HCT116 (cell line): ENCODE results near the gene BNC2. TPM values are rescaled to one million over a fixed set of nuclear protein-coding genes. Genes with fewer than 3 reads are reported as not detected.

Experiments used
- ATAC-seq: fragments of 200-7000 bp; cut with Tn5 transposase; 2 replicates; pipeline ENCODE4 v1.9.1; 2020; ENCODE audit warnings: mild to moderate bottlenecking, moderate library complexity
- BruUV-seq: library from RNA; stranded (reverse); fragments of 400-500 nt; replicated peaks from 2 replicates; lab custom pipeline; 2021; lab: Mats Ljungman, UMichigan
- CTCF ChIA-PET: fragments of 300-600 bp; sonication (Branson Sonifier 250); formaldehyde crosslinking; loops from one replicate; lab custom pipeline; 2021; ENCODE audit warnings: antibody characterized with exemption; lab: Charles Lee
- POLR2A ChIA-PET: fragments of 300-600, 350-600 bp; sonication (Branson Sonifier 250); formaldehyde crosslinking; loops from one replicate; lab custom pipeline; 2021; ENCODE audit warnings: antibody characterized with exemption; lab: Charles Lee
- RAD21 ChIA-PET, 2 experiments: fragments of 300-600 bp; sonication (Branson Sonifier 250); formaldehyde crosslinking; loops; one replicate each; lab custom pipeline; 2023; ENCODE audit warnings: low total read pairs in 2 of 2; ENCODE audit not compliant: uncharacterized antibody in 2 of 2, unreplicated experiment in 2 of 2, low non-redundant PET in 1 of 2; lab: Charles Lee
- DNase-seq: peaks from one replicate; pipeline ENCODE4 v3.0.0-alpha.2; 2010; ENCODE audit warnings: low read depth, low spot score
- H2AFZ ChIP-seq: fragments of 200-600 bp; shearing (Covaris generic), sonication (generic); 2 replicates; pipeline ENCODE4 v1.6.1; 2017; ENCODE audit warnings: low read depth, mixed run types, mixed read lengths, antibody characterized with exemption, low read length; ENCODE audit not compliant: poor library complexity, severe bottlenecking
- H3K27ac ChIP-seq: 2 replicates; pipeline ENCODE4 v1.5.1; 2012; ENCODE audit warnings: low read depth, low read length
- H3K27me3 ChIP-seq: fragments of 200-600 bp; sonication (generic); 2 replicates; pipeline ENCODE4 v1.6.1; 2016; ENCODE audit warnings: mixed run types, low read length, mixed read lengths; ENCODE audit not compliant: insufficient read depth
- H3K36me3 ChIP-seq, 2 experiments: fragments of 200-500 bp in 1 of 2; fragments of 200-600 bp in 1 of 2; sonication (Bioruptor generic) in 1 of 2; sonication (generic) in 1 of 2; 2 replicates each; pipeline versions ENCODE4 v1.5.1 to v1.6.1; 2014 to 2016; ENCODE audit warnings: low read length in 2 of 2, inconsistent platforms in 1 of 2, mixed read lengths in 1 of 2, mixed run types in 1 of 2; ENCODE audit not compliant: insufficient read depth in 2 of 2, control insufficient read depth in 1 of 2
- H3K4me1 ChIP-seq, 2 experiments: fragments of 200-600 bp in 1 of 2; sonication (generic) in 1 of 2; 2 replicates each; pipeline versions ENCODE4 v1.5.1 to v1.6.1; 2012 to 2017; ENCODE audit warnings: low read length in 2 of 2, inconsistent platforms in 1 of 2, mild to moderate bottlenecking in 1 of 2, mixed read lengths in 1 of 2, mixed run types in 1 of 2, moderate library complexity in 1 of 2; ENCODE audit not compliant: insufficient read depth in 2 of 2, control insufficient read depth in 1 of 2
- H3K4me2 ChIP-seq: fragments of 200-600 bp; sonication (generic); 2 replicates; pipeline ENCODE4 v1.6.1; 2017; ENCODE audit warnings: mixed run types, low read length, mixed read lengths
- H3K4me3 ChIP-seq, 2 experiments: fragments of 200-600 bp in 1 of 2; sonication (generic) in 1 of 2; replicated peaks in 1 of 2; 2 replicates each; pipeline ENCODE4 v1.5.1; 2011 to 2016; ENCODE audit warnings: low read length in 2 of 2, control low read depth in 1 of 2, low read depth in 1 of 2, mild to moderate bottlenecking in 1 of 2, mixed read lengths in 1 of 2, mixed run types in 1 of 2
- H3K79me2 ChIP-seq: fragments of 200-600 bp; sonication (generic); 2 replicates; pipeline ENCODE4 v1.6.1; 2017; ENCODE audit warnings: mild to moderate bottlenecking, mixed run types, low read length, moderate library complexity, mixed read lengths; ENCODE audit not compliant: insufficient read depth
- H3K9ac ChIP-seq: fragments of 200-600 bp; sonication (generic); 2 replicates; pipeline ENCODE4 v1.6.1; 2016; ENCODE audit warnings: low read length, mixed read lengths
- H3K9me2 ChIP-seq: fragments of 200-600 bp; sonication (generic), shearing (Covaris generic); 2 replicates; pipeline ENCODE4 v1.6.1; 2017; ENCODE audit warnings: mixed run types, mild to moderate bottlenecking, moderate library complexity; ENCODE audit not compliant: insufficient read depth
- H3K9me3 ChIP-seq, 2 experiments: fragments of 200-500 bp in 1 of 2; fragments of 200-600 bp in 1 of 2; sonication (Bioruptor generic) in 1 of 2; sonication (generic) in 1 of 2; 2 replicates each; pipeline ENCODE4 v1.6.1; 2014 to 2017; ENCODE audit warnings: low read length in 2 of 2, mixed read lengths in 2 of 2, inconsistent platforms in 1 of 2, low read depth in 1 of 2, mild to moderate bottlenecking in 1 of 2, mixed run types in 1 of 2, moderate library complexity in 1 of 2; ENCODE audit not compliant: control insufficient read depth in 1 of 2, insufficient read depth in 1 of 2
- H4K20me1 ChIP-seq: fragments of 200-600 bp; sonication (generic), shearing (Covaris generic); 2 replicates; pipeline ENCODE4 v1.6.1; 2017; ENCODE audit warnings: mixed run types, mild to moderate bottlenecking, moderate library complexity; ENCODE audit not compliant: insufficient read depth
- EGR1 ChIP-seq: IDR thresholded peaks from 2 replicates; pipeline ENCODE4 v1.6.1; 2012; ENCODE audit warnings: low read depth
- ELF1 ChIP-seq: IDR thresholded peaks from 2 replicates; pipeline ENCODE4 v1.6.1; 2012; ENCODE audit warnings: low read depth, borderline replicate concordance
- EZH2 ChIP-seq: fragments of 200-600 bp; sonication (generic); IDR thresholded peaks from 2 replicates; pipeline ENCODE4 v1.6.1; 2017; ENCODE audit warnings: antibody characterized with exemption, mixed run types
- EZH2phosphoT487 ChIP-seq: fragments of 200-600 bp; IDR thresholded peaks from 2 replicates; pipeline ENCODE4 v1.6.1; 2018; ENCODE audit warnings: antibody characterized with exemption, borderline replicate concordance
- FOSL1 ChIP-seq: IDR thresholded peaks from 2 replicates; pipeline ENCODE4 v1.6.1; 2012; ENCODE audit warnings: low read depth
- POLR2A ChIP-seq: IDR thresholded peaks from 2 replicates; pipeline ENCODE4 v1.7.0; 2011; ENCODE audit warnings: borderline replicate concordance; ENCODE audit not compliant: insufficient read depth, insufficient read length; ENCODE audit errors: extremely low read depth
- POLR2AphosphoS5 ChIP-seq: IDR thresholded peaks from 2 replicates; pipeline ENCODE4 v1.6.1; 2011; ENCODE audit warnings: mild to moderate bottlenecking, low read depth, low read length, moderate library complexity
- RAD21 ChIP-seq: IDR thresholded peaks from 2 replicates; pipeline ENCODE4 v1.6.1; 2012; ENCODE audit warnings: low read depth, mild to moderate bottlenecking
- SP1 ChIP-seq: IDR thresholded peaks from 2 replicates; pipeline ENCODE4 v1.6.1; 2012; ENCODE audit warnings: low read depth
- ZNF274 ChIP-seq: fragments of 200-500 bp; sonication (Bioruptor generic); IDR thresholded peaks from 2 replicates; pipeline ENCODE4 v1.6.1; 2014; ENCODE audit warnings: mild to moderate bottlenecking, low read depth, low read length, inconsistent platforms
- intact Hi-C: fragments of 100-400 bp; cut with micrococcal nuclease; formaldehyde crosslinking; loops from 2 replicates; pipeline ENCODE4 v1.10.0; 2022
- total RNA-seq: library from RNA; stranded (reverse); gene quantifications from one replicate; pipeline ENCODE4 v1.2.1, GENCODE V29; 2021; ENCODE audit not compliant: unreplicated experiment
- TF ChIP-seq, protein P1 (sequence below): IDR thresholded peaks from 2 replicates; pipeline ENCODE4 v1.6.1; 2011; ENCODE audit warnings: mild to moderate bottlenecking, low read length, moderate library complexity; ENCODE audit not compliant: insufficient replicate concordance; ENCODE audit errors: extremely low read depth
- TF ChIP-seq, protein P2 (sequence below): IDR thresholded peaks from 2 replicates; pipeline ENCODE4 v1.6.1; 2012; ENCODE audit warnings: low read depth

BNC2 gene
- total RNA-seq, 1 experiment from 2014 or later, result 0.37 TPM

- no peak for TF ChIP-seq FOSL1
- no peak for TF ChIP-seq POLR2AphosphoS5
- no peak for TF ChIP-seq RAD21
- no peak for TF ChIP-seq SP1
- TF ChIP-seq, protein P1, sequence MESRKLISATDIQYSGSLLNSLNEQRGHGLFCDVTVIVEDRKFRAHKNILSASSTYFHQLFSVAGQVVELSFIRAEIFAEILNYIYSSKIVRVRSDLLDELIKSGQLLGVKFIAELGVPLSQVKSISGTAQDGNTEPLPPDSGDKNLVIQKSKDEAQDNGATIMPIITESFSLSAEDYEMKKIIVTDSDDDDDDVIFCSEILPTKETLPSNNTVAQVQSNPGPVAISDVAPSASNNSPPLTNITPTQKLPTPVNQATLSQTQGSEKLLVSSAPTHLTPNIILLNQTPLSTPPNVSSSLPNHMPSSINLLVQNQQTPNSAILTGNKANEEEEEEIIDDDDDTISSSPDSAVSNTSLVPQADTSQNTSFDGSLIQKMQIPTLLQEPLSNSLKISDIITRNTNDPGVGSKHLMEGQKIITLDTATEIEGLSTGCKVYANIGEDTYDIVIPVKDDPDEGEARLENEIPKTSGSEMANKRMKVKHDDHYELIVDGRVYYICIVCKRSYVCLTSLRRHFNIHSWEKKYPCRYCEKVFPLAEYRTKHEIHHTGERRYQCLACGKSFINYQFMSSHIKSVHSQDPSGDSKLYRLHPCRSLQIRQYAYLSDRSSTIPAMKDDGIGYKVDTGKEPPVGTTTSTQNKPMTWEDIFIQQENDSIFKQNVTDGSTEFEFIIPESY, result no peak
- TF ChIP-seq EZH2, result no peak
- no peak for TF ChIP-seq EZH2phosphoT487
- no peak for TF ChIP-seq POLR2A
- TF ChIP-seq ELF1, result no peak
- TF ChIP-seq EGR1, result no peak
- TF ChIP-seq, protein P2, sequence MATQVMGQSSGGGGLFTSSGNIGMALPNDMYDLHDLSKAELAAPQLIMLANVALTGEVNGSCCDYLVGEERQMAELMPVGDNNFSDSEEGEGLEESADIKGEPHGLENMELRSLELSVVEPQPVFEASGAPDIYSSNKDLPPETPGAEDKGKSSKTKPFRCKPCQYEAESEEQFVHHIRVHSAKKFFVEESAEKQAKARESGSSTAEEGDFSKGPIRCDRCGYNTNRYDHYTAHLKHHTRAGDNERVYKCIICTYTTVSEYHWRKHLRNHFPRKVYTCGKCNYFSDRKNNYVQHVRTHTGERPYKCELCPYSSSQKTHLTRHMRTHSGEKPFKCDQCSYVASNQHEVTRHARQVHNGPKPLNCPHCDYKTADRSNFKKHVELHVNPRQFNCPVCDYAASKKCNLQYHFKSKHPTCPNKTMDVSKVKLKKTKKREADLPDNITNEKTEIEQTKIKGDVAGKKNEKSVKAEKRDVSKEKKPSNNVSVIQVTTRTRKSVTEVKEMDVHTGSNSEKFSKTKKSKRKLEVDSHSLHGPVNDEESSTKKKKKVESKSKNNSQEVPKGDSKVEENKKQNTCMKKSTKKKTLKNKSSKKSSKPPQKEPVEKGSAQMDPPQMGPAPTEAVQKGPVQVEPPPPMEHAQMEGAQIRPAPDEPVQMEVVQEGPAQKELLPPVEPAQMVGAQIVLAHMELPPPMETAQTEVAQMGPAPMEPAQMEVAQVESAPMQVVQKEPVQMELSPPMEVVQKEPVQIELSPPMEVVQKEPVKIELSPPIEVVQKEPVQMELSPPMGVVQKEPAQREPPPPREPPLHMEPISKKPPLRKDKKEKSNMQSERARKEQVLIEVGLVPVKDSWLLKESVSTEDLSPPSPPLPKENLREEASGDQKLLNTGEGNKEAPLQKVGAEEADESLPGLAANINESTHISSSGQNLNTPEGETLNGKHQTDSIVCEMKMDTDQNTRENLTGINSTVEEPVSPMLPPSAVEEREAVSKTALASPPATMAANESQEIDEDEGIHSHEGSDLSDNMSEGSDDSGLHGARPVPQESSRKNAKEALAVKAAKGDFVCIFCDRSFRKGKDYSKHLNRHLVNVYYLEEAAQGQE, result no peak
- TF ChIP-seq ZNF274, result no peak
- TF ChIP-seq, all 23 proteins: peak for 0
- intact Hi-C loops, result no loop called here
- no peaks in the 10 kb centered on the region for H3K9me3 ChIP-seq
- H3K4me2 ChIP-seq, result no peak overlapping the region
- DNase-seq (no peak), ATAC-seq (no peak)
- H3K27me3 ChIP-seq, result no peaks in the 10 kb centered on the region; the same call in 1 of the 2 replicates
- ChIA-PET CTCF (interaction anchor here (0.6 kb wide), 1 partner anchor 335 kb away, joined by 3 read pairs; no protein-coding TSS in a partner anchor), RAD21 (no interaction called here), POLR2A (no interaction called here)
- H2AFZ ChIP-seq, result no peak overlapping the region
- H3K36me3 ChIP-seq, result no peaks in the 10 kb centered on the region
- no peak overlapping the region for H3K9ac ChIP-seq
- BruUV-seq, result no TSS peak
- no peaks in the 10 kb centered on the region; the same call in 1 of the 2 replicates for H4K20me1 ChIP-seq
- H3K27ac ChIP-seq, result no peak overlapping the region
- no peaks in the 10 kb centered on the region for H3K4me1 ChIP-seq
- no peaks in the 10 kb centered on the region for H3K79me2 ChIP-seq
- no peak overlapping the region for H3K4me3 ChIP-seq
- H3K9me2 ChIP-seq, result no peaks in the 10 kb centered on the region
Measured at GRCh38 chr9:16727452-16728136, 142.9 kb downstream of the BNC2 start.
